ENCODE data around the gene CEP104. TPM values are rescaled to one million over a fixed set of nuclear protein-coding genes. Genes with fewer than 3 reads are reported as not detected.

CEP104 gene
- total RNA-seq, 1 experiment from 2014 or later: 34.5 TPM

- Histone ChIP-seq H2BK120ac (ENCODE audit: low read depth, low read length, poor library complexity, severe bottlenecking) (no peak overlapping the region), H3K79me2 (ENCODE audit: insufficient read depth, low read length) (no peaks in the 10 kb centered on the region), H3K9ac (ENCODE audit: extremely low read depth, insufficient read length, low read length) (no peak overlapping the region), H2BK12ac (ENCODE audit: insufficient read length, low read depth, low read length) (no peak overlapping the region), H3K14ac (ENCODE audit: insufficient read depth, low read length) (no peak overlapping the region), H3K27ac (ENCODE audit: insufficient read length, low read depth, low read length) (no peak overlapping the region), H3K23me2 (ENCODE audit: insufficient read length, low read depth, low read length, poor library complexity, severe bottlenecking) (peaks cover 11% of the 10 kb centered on the region), H3K23ac (ENCODE audit: insufficient read length, low read depth, low read length) (no peak overlapping the region), H2BK20ac (ENCODE audit: low read depth, low read length, poor library complexity, severe bottlenecking) (no peak overlapping the region), H2AK5ac (ENCODE audit: insufficient read length, low read length) (no peak overlapping the region), H3K56ac (ENCODE audit: insufficient read length, low read depth, low read length) (no peak overlapping the region), H3K4ac (ENCODE audit: low read depth, low read length) (no peak overlapping the region), H4K5ac (ENCODE audit: insufficient read length, low read depth, low read length) (no peak overlapping the region), H4K91ac (ENCODE audit: insufficient read length, low read depth, low read length) (no peak overlapping the region), H2AFZ (ENCODE audit: low read length) (no peak overlapping the region), H3K27me3 (ENCODE audit: insufficient read depth, low read length) (no peaks in the 10 kb centered on the region), H4K8ac (replicated peaks; ENCODE audit: insufficient read length, low read depth, low read length) (no peak overlapping the region), H3K4me2 (ENCODE audit: insufficient read depth, insufficient read length, low read length) (no peak overlapping the region), H2BK5ac (ENCODE audit: insufficient read length, low read length) (no peak overlapping the region), H2BK15ac (ENCODE audit: low read depth, low read length) (no peak overlapping the region), H3K4me1 (ENCODE audit: insufficient read depth, low read length) (no peaks in the 10 kb centered on the region; the same call in 1 of the 2 replicates), H3K18ac (ENCODE audit: insufficient read length, low read depth, low read length) (no peak overlapping the region), H3T11ph (ENCODE audit: low read length) (no peak overlapping the region), H4K20me1 (ENCODE audit: control insufficient read depth, insufficient read depth, insufficient read length) (no peaks in the 10 kb centered on the region), H3K79me1 (ENCODE audit: insufficient read depth, low read depth, low read length, poor library complexity, severe bottlenecking) (no peaks in the 10 kb centered on the region), H3K9me3 (ENCODE audit: control insufficient read depth, low read depth, low read length) (no peaks in the 10 kb centered on the region)
- H3K4me1 Mint-ChIP-seq: peaks cover 13 to 31% of the 10 kb centered on the region in 2 experiments
- TF ChIP-seq CTCF (conservative IDR thresholded peaks at IDR 0.05): no peak
- peaks cover 15% of the 10 kb centered on the region for H3K27me3 Mint-ChIP-seq (ENCODE audit: low read depth)
- WGBS (ENCODE audit: extremely low coverage, insufficient read length, low lambda C conversion rate): no CpG with 5 or more reads among the region's 19 CpGs
- H3K27ac Mint-ChIP-seq: no peak overlapping the region
- H3K9me3 Mint-ChIP-seq: no peaks in the 10 kb centered on the region
- no peak overlapping the region for H3K4me3 Mint-ChIP-seq
- no peak for DNase-seq
- H3K36me3 Mint-ChIP-seq (ENCODE audit: insufficient read depth in 1 of 3, low read depth in 3 of 3): peaks cover 3 to 5% (median 4%) of the 10 kb centered on the region in 3 experiments; a peak in 4 of 7 replicates
Observed at GRCh38 chr1:3774276-3774945, 82.6 kb downstream of the CEP104 start.

Data from H9 (cell line).